Liver (tissue), 3 donors: Measurements from ENCODE around the gene GPR132.

Source experiments
- FOXA1 ChIP-seq: IDR thresholded peaks from 2 replicates; pipeline ENCODE4 v1.6.1; 2016; ENCODE audit warnings: antibody characterized with exemption
- HNF4G ChIP-seq: IDR thresholded peaks from 2 replicates; pipeline ENCODE4 v1.6.1; 2016; ENCODE audit warnings: antibody characterized with exemption
- NR2F2 ChIP-seq: IDR thresholded peaks from 2 replicates; pipeline ENCODE4 v1.6.1; 2016; ENCODE audit warnings: antibody characterized with exemption
- RAD21 ChIP-seq, 2 donors: IDR thresholded peaks; 2 replicates each; pipeline ENCODE4 v1.6.1; 2016; ENCODE audit warnings: antibody characterized with exemption in 2 of 2, mild to moderate bottlenecking in 2 of 2
- TAF1 ChIP-seq: conservative IDR thresholded peaks from 2 replicates; pipeline ENCODE4 v1.6.1; 2016; ENCODE audit warnings: antibody characterized with exemption, mild to moderate bottlenecking
- TF ChIP-seq, protein P1 (sequence below): fragments of 150-350 bp; IDR thresholded peaks from 2 replicates; pipeline ENCODE4 v1.5.1; 2017; ENCODE audit warnings: improper control_type of control experiment, low read depth, low read length; ENCODE audit not compliant: missing input control
- TF ChIP-seq, protein P2 (sequence below): IDR thresholded peaks from 2 replicates; pipeline ENCODE4 v1.6.1; 2016; ENCODE audit warnings: antibody characterized with exemption, mild to moderate bottlenecking
- donor health status: healthy.
- donor health status: healthy.

DNA sequence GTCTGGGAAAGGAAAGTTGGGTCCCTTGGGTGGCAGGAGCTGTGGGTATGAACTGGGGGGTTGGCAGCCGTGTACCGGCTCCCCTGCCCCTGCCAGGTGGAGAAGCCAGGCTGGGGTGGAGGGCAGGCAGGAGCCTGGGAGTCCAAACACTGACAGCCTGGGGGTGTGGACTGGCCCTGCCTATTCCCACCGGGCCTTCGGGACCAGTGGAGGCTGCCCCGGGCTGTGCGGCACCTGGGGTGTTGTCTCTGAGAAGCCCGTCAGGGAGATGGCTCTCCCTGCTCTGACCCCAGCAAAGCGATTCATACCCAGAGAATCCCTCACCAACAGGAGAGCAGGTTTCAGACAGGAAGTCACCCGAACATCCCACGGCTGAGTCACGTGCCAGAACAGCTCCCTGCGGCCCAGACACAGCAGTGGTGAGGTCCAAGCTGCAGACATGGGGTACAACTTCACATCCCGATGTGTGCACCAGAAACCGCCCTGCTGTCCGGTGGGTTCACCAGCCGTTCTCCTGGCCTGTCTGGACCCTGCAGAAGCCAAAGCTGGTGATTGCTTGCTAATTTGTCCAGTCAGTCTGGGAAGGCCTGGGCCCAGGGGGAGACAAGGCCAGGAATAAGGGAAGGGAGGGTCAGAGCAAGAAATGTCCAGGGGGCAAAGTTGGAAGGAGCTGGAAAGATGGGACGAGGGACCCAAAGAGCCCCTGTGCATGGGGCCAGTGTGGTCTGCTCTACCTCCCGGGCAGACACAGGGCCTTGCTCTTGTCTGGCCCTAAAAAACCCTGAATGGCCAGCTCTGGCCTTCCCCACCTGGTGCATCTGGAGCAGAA lies 2.1 kb upstream of the GPR132 start:
- TF ChIP-seq HNF4G = no peak
- TF ChIP-seq NR2F2 = no peak
- TF ChIP-seq, protein P1, sequence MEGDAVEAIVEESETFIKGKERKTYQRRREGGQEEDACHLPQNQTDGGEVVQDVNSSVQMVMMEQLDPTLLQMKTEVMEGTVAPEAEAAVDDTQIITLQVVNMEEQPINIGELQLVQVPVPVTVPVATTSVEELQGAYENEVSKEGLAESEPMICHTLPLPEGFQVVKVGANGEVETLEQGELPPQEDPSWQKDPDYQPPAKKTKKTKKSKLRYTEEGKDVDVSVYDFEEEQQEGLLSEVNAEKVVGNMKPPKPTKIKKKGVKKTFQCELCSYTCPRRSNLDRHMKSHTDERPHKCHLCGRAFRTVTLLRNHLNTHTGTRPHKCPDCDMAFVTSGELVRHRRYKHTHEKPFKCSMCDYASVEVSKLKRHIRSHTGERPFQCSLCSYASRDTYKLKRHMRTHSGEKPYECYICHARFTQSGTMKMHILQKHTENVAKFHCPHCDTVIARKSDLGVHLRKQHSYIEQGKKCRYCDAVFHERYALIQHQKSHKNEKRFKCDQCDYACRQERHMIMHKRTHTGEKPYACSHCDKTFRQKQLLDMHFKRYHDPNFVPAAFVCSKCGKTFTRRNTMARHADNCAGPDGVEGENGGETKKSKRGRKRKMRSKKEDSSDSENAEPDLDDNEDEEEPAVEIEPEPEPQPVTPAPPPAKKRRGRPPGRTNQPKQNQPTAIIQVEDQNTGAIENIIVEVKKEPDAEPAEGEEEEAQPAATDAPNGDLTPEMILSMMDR = no peak
- TF ChIP-seq, protein P2, sequence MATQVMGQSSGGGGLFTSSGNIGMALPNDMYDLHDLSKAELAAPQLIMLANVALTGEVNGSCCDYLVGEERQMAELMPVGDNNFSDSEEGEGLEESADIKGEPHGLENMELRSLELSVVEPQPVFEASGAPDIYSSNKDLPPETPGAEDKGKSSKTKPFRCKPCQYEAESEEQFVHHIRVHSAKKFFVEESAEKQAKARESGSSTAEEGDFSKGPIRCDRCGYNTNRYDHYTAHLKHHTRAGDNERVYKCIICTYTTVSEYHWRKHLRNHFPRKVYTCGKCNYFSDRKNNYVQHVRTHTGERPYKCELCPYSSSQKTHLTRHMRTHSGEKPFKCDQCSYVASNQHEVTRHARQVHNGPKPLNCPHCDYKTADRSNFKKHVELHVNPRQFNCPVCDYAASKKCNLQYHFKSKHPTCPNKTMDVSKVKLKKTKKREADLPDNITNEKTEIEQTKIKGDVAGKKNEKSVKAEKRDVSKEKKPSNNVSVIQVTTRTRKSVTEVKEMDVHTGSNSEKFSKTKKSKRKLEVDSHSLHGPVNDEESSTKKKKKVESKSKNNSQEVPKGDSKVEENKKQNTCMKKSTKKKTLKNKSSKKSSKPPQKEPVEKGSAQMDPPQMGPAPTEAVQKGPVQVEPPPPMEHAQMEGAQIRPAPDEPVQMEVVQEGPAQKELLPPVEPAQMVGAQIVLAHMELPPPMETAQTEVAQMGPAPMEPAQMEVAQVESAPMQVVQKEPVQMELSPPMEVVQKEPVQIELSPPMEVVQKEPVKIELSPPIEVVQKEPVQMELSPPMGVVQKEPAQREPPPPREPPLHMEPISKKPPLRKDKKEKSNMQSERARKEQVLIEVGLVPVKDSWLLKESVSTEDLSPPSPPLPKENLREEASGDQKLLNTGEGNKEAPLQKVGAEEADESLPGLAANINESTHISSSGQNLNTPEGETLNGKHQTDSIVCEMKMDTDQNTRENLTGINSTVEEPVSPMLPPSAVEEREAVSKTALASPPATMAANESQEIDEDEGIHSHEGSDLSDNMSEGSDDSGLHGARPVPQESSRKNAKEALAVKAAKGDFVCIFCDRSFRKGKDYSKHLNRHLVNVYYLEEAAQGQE = no peak
- TF ChIP-seq RAD21 (IDR thresholded peaks at IDR 0.05) = no peak
- TF ChIP-seq TAF1 = no peak
- no peak for TF ChIP-seq FOXA1
